Transverse colon (tissue), 4 donors: ENCODE results near the gene CDC42EP3. TPM values are rescaled to one million over a fixed set of nuclear protein-coding genes. Genes with fewer than 3 reads are reported as not detected.

ENCODE experiments used
- DNase-seq: peaks from one replicate; pipeline ENCODE4 v3.0.0-alpha.2; 2019
- H3K27ac ChIP-seq, 4 donors: fragments of 200-600 bp; sonication (generic); 2 replicates each; pipeline ENCODE4 v1.5.1; 2016 to 2018; ENCODE audit warnings: inconsistent platforms in 4 of 4
- H3K27me3 ChIP-seq: fragments of 200-600 bp; sonication (generic); 2 replicates; pipeline ENCODE4 v1.5.1; 2017; ENCODE audit warnings: inconsistent platforms
- H3K36me3 ChIP-seq, 4 donors: fragments of 200-600 bp; sonication (generic); 2 replicates each; pipeline ENCODE4 v1.5.1; 2017 to 2019; ENCODE audit warnings: inconsistent platforms in 4 of 4
- H3K4me1 ChIP-seq, 4 donors: fragments of 200-600 bp; sonication (generic); 2 replicates each; pipeline ENCODE4 v1.5.1; 2017 to 2020; ENCODE audit warnings: inconsistent platforms in 4 of 4
- H3K4me3 ChIP-seq, 4 donors: fragments of 200-600 bp; sonication (generic); 1 replicate in 1 of 4; 2 replicates in 3 of 4; pipeline versions ENCODE4 v1.5.1 to v1.6.1; 2017 to 2019; ENCODE audit warnings: inconsistent platforms in 4 of 4
- H3K9me3 ChIP-seq, 2 donors: fragments of 200-600 bp; sonication (generic); 2 replicates each; pipeline ENCODE4 v1.5.1; 2017 to 2019; ENCODE audit warnings: inconsistent platforms in 2 of 2
- EP300 ChIP-seq: sonication (generic); formaldehyde crosslinking; IDR thresholded peaks from one replicate; pipeline ENCODE4 v1.6.1; 2017; ENCODE audit warnings: antibody characterized with exemption, low read depth
- POLR2A ChIP-seq: fragments of 450-650 bp; IDR thresholded peaks from one replicate; pipeline ENCODE4 v1.6.1; 2016; ENCODE audit warnings: antibody characterized with exemption, mild to moderate bottlenecking, moderate library complexity
- POLR2AphosphoS5 ChIP-seq, 3 donors: sonication (generic); formaldehyde crosslinking; IDR thresholded peaks; one replicate each; pipeline ENCODE4 v1.6.1; 2016; ENCODE audit warnings: antibody characterized with exemption in 3 of 3
- WGBS, 2 donors: methylation state at CpG; one replicate each; pipeline ENCODE4 v1.1.5; 2018; ENCODE audit warnings: low coverage in 1 of 2; 5-methylcytosine and 5-hydroxymethylcytosine counted together
- in situ Hi-C, 4 donors: fragments of 200-750 bp; cut with MboI; loops; one replicate each; pipeline versions ENCODE4 v1.15.0 to v1.15.1; 2017; ENCODE audit warnings: low sequenced_read_pairs in 3 of 4, low pct_ligation_motif_present in 1 of 4, low pct_unique_long_range_greater_than_20kb in 1 of 4
- intact Hi-C: fragments of 100-400 bp; cut with DNase I; formaldehyde crosslinking; loops from one replicate; pipeline ENCODE4 v1.15.1; 2023; ENCODE audit warnings: low total_unique reads
- total RNA-seq, 4 donors: library from RNA; depleted of rRNA; stranded (reverse); fragments of >200 nt; gene quantifications; one replicate each; pipeline ENCODE4 v1.1.0, GENCODE V29; 2016
- TF ChIP-seq, protein P1 (sequence below), 5 experiments: fragments of 200-600 bp in 3 of 5; fragments of 450-650 bp in 2 of 5; sonication (generic) in 3 of 5; IDR thresholded peaks; 1 replicate in 2 of 5; 2 replicates in 3 of 5; pipeline ENCODE4 v1.5.1; 2016 to 2017; ENCODE audit warnings: antibody characterized with exemption in 5 of 5, inconsistent platforms in 3 of 5, mild to moderate bottlenecking in 2 of 5, moderate library complexity in 1 of 5

Gene CDC42EP3
- total RNA-seq, 4 donors from 2014 or later, result 20.6 to 104 (median 31.8) TPM

DNA sequence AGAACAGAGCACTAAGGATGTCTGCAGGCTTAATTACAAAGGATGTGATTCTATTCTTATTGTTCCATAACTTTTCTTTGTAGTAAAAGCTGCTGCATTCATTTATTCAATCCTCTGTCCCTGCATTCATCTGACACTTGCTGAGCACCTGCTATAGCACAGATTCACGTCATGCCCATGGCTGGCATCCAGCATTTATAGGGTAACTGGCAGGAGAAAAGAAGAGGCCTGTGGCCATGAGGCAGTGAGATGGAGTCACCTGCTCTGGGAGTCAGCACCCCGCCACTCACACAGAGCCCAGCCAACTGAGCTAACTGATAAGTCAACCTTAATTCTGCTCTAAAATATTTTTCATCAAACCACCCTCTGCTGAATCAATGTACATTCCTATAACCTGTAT lies 18.3 kb upstream of the CDC42EP3 start:
- H3K9me3 ChIP-seq, result no peaks in the 10 kb centered on the region
- intact Hi-C loops (no loop called here), in situ Hi-C loops (no loop called here)
- no peak for DNase-seq
- TF ChIP-seq POLR2AphosphoS5 (IDR thresholded peaks at IDR 0.05) (no peak), EP300 (no peak), POLR2A (no peak)
- TF ChIP-seq, protein P1, sequence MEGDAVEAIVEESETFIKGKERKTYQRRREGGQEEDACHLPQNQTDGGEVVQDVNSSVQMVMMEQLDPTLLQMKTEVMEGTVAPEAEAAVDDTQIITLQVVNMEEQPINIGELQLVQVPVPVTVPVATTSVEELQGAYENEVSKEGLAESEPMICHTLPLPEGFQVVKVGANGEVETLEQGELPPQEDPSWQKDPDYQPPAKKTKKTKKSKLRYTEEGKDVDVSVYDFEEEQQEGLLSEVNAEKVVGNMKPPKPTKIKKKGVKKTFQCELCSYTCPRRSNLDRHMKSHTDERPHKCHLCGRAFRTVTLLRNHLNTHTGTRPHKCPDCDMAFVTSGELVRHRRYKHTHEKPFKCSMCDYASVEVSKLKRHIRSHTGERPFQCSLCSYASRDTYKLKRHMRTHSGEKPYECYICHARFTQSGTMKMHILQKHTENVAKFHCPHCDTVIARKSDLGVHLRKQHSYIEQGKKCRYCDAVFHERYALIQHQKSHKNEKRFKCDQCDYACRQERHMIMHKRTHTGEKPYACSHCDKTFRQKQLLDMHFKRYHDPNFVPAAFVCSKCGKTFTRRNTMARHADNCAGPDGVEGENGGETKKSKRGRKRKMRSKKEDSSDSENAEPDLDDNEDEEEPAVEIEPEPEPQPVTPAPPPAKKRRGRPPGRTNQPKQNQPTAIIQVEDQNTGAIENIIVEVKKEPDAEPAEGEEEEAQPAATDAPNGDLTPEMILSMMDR (IDR thresholded peaks at IDR 0.05), result no peak
- peaks cover 0 to 2% (median 0%) of the 10 kb centered on the region in 4 donors for H3K4me1 ChIP-seq
- H3K36me3 ChIP-seq, result no peaks in the 10 kb centered on the region
- H3K27me3 ChIP-seq, result no peaks in the 10 kb centered on the region
- no peak overlapping the region for H3K4me3 ChIP-seq
- WGBS, 2 donors, result 47 to 50% methylated on average over 2 of the region's 2 CpGs
- H3K27ac ChIP-seq, result peak overlapping the region; percentile 56 to 76 (median 72)

DNA sequence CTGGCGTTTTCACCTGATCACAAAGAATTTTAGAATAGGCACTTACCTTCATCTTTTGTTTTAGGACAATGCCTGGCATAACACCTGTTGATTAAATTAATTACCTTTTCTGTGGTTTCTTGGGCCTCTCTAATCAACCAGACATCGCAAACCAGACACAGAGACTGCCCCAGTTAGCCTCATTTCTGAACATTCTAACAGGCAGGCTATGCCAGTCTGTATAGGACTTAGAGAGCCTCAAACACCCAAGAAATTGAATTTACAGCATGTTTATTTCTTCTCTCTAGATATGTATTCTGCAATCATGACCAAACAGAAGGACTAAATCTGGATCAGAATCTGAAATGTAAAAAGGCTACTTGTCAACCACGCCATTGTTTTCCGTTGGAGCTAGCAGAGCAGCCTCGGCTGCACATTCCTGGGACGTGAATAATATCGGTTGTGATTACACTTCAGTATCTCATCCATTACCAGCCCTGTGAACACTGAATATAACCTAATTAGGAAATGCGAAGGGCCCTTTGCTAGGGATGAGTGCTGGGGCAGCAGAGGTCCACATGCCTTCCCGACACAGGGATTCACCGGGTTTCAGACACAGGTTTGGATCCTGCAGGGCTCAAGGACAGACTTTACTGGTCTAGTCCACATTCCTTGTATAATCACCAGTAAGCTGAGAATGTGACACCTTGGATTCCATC lies 17.5 kb upstream of the CDC42EP3 start:
- Histone ChIP-seq H3K4me3 (no peak overlapping the region), H3K36me3 (no peaks in the 10 kb centered on the region), H3K9me3 (no peaks in the 10 kb centered on the region), H3K4me1 (peaks cover 0 to 2% (median 0%) of the 10 kb centered on the region in 4 donors), H3K27ac (peak overlapping the region; percentile 56 to 76 (median 72)), H3K27me3 (no peaks in the 10 kb centered on the region)
- intact Hi-C loops, result no loop called here
- WGBS, 2 donors, result 50 to 66% methylated on average over 7 to 10 of the region's 10 CpGs
- TF ChIP-seq EP300 (no peak), POLR2AphosphoS5 (IDR thresholded peaks at IDR 0.05) (peak; percentile 38 to 57 (median 55)), POLR2A (no peak)
- TF ChIP-seq, protein P1 (IDR thresholded peaks at IDR 0.05), result no peak
- in situ Hi-C loops, result no loop called here
- DNase-seq, result no peak

DNA sequence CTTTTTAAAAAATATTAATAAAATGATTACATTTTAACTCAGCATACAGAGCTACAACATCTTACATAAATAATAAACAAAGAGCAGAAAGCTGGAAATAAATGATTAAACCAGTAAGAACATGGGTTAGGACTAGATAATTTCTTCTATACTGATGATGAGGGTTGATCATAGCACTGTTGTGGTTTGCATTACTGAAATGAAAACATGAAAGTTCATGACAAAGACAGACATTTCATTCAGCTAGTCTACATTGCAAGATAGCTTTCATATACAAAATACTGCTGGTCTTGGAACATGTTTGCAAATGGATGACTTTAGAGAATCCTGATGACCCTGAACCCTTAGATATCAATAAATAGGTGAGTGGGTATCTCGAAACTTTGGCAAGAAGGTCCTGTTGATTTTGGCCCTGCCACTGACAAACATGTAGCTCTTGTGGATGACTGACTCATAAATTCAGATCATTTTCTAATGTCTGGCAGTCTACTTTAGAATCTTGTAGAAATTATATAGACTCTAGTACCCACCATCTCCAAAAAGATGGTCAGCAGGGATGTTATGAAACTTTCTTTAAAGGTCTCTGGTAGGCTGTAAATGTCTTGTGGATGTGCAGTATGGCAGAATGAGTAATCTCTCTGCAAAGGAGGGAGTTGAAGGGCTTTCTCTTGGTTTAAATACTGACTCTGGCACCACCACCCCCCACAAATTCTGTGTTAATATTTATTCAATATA lies 15.5 kb upstream of the CDC42EP3 start:
- H3K27ac ChIP-seq, result peak overlapping the region in 2 of 4 donors; percentile 75 to 76
- no peak overlapping the region for H3K4me3 ChIP-seq
- DNase-seq, result no peak
- no peaks in the 10 kb centered on the region for H3K36me3 ChIP-seq
- WGBS, 2 donors, result 71 to 92% methylated on average over 1 of the region's 1 CpG
- H3K9me3 ChIP-seq, result no peaks in the 10 kb centered on the region
- H3K27me3 ChIP-seq, result no peaks in the 10 kb centered on the region
- intact Hi-C loops (no loop called here), in situ Hi-C loops (no loop called here)
- TF ChIP-seq, protein P1 (IDR thresholded peaks at IDR 0.05), result no peak
- TF ChIP-seq POLR2AphosphoS5 (IDR thresholded peaks at IDR 0.05), result no peak
- TF ChIP-seq EP300, result no peak
- TF ChIP-seq POLR2A, result no peak
- H3K4me1 ChIP-seq, result peaks cover 0 to 6% (median 0%) of the 10 kb centered on the region in 4 donors

DNA sequence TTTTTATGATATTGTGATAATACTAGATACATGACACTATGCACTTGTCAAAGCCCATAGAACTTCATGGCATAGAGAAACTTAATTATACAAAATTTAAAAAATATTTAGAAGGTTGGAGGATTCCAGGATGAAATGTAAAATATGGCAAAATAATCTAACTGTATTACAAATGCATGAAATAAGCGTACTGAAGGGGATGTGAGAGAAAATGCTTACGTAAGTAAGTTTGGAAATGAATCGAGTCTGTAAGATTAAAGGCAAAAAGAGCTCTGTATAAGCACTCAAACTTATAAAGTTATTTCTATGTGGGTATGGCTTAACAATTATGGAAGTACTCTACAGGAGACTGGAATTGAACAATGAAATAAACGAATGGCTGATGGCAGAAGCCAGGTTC lies 13.4 kb upstream of the CDC42EP3 start:
- Histone ChIP-seq H3K4me1 (peaks cover 0 to 7% (median 0%) of the 10 kb centered on the region in 4 donors), H3K27me3 (no peaks in the 10 kb centered on the region), H3K9me3 (no peaks in the 10 kb centered on the region), H3K36me3 (no peaks in the 10 kb centered on the region), H3K27ac (no peak overlapping the region), H3K4me3 (no peak overlapping the region)
- intact Hi-C loops (no loop called here), in situ Hi-C loops (no loop called here)
- WGBS, 2 donors, result 82 to 84% methylated on average over 4 of the region's 4 CpGs
- DNase-seq, result no peak
- TF ChIP-seq EP300, result no peak
- no peak for TF ChIP-seq POLR2AphosphoS5 (IDR thresholded peaks at IDR 0.05)
- TF ChIP-seq, protein P1 (IDR thresholded peaks at IDR 0.05), result no peak
- TF ChIP-seq POLR2A, result no peak
